ENCODE measurements around the gene RXRB.
"Not testable (repeated sequence)": the region's sequence is repeated elsewhere in the genome, so short reads cannot be mapped to it uniquely, and the experiment has no call there.

RXRB gene

GRCh38 chr6:33236328-33236727, 35.9 kb upstream of the RXRB start:
- Histone ChIP-seq H3K9me3 (ENCODE audit: control insufficient read depth in 5 of 5, low read length in 5 of 5) (no peaks in the 10 kb centered on the region), H3K27me3 (ENCODE audit: control insufficient read depth in 5 of 5, insufficient read depth in 4 of 5, low read length in 5 of 5) (peaks cover 0 to 22% (median 8%) of the 10 kb centered on the region in 5 donors), H3K9ac (ENCODE audit: low read length in 5 of 5) (no peak overlapping the region), H3K36me3 (ENCODE audit: control insufficient read depth in 5 of 5, insufficient read depth in 5 of 5, low read length in 5 of 5) (no peaks in the 10 kb centered on the region), H3K4me3 (ENCODE audit: low read depth in 1 of 5, low read length in 5 of 5) (no peak overlapping the region), H3K27ac (ENCODE audit: low read depth, low read length) (no peak overlapping the region), H3K4me1 (ENCODE audit: control insufficient read depth in 5 of 5, insufficient read depth in 5 of 5, low read length in 5 of 5) (peaks cover 0 to 6% (median 0%) of the 10 kb centered on the region in 5 donors)

- H3K9me3 ChIP-seq (ENCODE audit: control insufficient read depth in 5 of 5, low read length in 5 of 5): no peaks in the 10 kb centered on the region
- peaks cover 0 to 22% (median 7%) of the 10 kb centered on the region in 5 donors for H3K27me3 ChIP-seq (ENCODE audit: control insufficient read depth in 5 of 5, insufficient read depth in 4 of 5, low read length in 5 of 5)
- H3K36me3 ChIP-seq (ENCODE audit: control insufficient read depth in 5 of 5, insufficient read depth in 5 of 5, low read length in 5 of 5): no peaks in the 10 kb centered on the region
Measured at GRCh38 chr6:33235221-33235634, 34.8 kb upstream of the RXRB start.

GRCh38 chr6:33226503-33227120, 26.1 kb upstream of the RXRB start:
- H3K27me3 ChIP-seq (ENCODE audit: control insufficient read depth in 5 of 5, insufficient read depth in 4 of 5, low read length in 5 of 5): peaks cover 0 to 12% (median 6%) of the 10 kb centered on the region in 5 donors
- not testable (repeated sequence) for H3K27ac ChIP-seq (ENCODE audit: low read depth, low read length); H3K36me3 ChIP-seq (ENCODE audit: control insufficient read depth in 5 of 5, insufficient read depth in 5 of 5, low read length in 5 of 5); H3K9me3 ChIP-seq (ENCODE audit: control insufficient read depth in 5 of 5, low read length in 5 of 5); H3K4me1 ChIP-seq (ENCODE audit: control insufficient read depth in 5 of 5, insufficient read depth in 5 of 5, low read length in 5 of 5); H3K9ac ChIP-seq (ENCODE audit: low read length in 5 of 5); H3K4me3 ChIP-seq (ENCODE audit: low read depth in 1 of 5, low read length in 5 of 5)

More at GRCh38 chr6:33235221-33235634, 34.8 kb upstream of the RXRB start:
- Histone ChIP-seq H3K9ac (ENCODE audit: low read length in 5 of 5) (no peak overlapping the region), H3K4me1 (ENCODE audit: control insufficient read depth in 5 of 5, insufficient read depth in 5 of 5, low read length in 5 of 5) (peaks cover 0 to 6% (median 0%) of the 10 kb centered on the region in 5 donors), H3K27ac (ENCODE audit: low read depth, low read length) (no peak overlapping the region), H3K4me3 (ENCODE audit: low read depth in 1 of 5, low read length in 5 of 5) (no peak overlapping the region)

GRCh38 chr6:33217681-33218080, 17.2 kb upstream of the RXRB start:
- Histone ChIP-seq H3K9ac (ENCODE audit: low read length in 5 of 5) (no peak overlapping the region), H3K9me3 (ENCODE audit: control insufficient read depth in 5 of 5, low read length in 5 of 5) (no peaks in the 10 kb centered on the region), H3K27ac (ENCODE audit: low read depth, low read length) (no peak overlapping the region), H3K27me3 (ENCODE audit: control insufficient read depth in 5 of 5, insufficient read depth in 4 of 5, low read length in 5 of 5) (peaks cover 0 to 9% (median 7%) of the 10 kb centered on the region in 5 donors), H3K4me1 (ENCODE audit: control insufficient read depth in 5 of 5, insufficient read depth in 5 of 5, low read length in 5 of 5) (peaks cover 0 to 18% (median 16%) of the 10 kb centered on the region in 5 donors), H3K36me3 (ENCODE audit: control insufficient read depth in 5 of 5, insufficient read depth in 5 of 5, low read length in 5 of 5) (no peaks in the 10 kb centered on the region), H3K4me3 (ENCODE audit: low read depth in 1 of 5, low read length in 5 of 5) (no peak overlapping the region)

- Histone ChIP-seq H3K4me1 (ENCODE audit: control insufficient read depth in 5 of 5, insufficient read depth in 5 of 5, low read length in 5 of 5) (peaks cover 0 to 21% (median 19%) of the 10 kb centered on the region in 5 donors), H3K9ac (ENCODE audit: low read length in 5 of 5) (no peak overlapping the region), H3K4me3 (ENCODE audit: low read depth in 1 of 5, low read length in 5 of 5) (no peak overlapping the region)
Measured at GRCh38 chr6:33217246-33217645, 16.8 kb upstream of the RXRB start.

GRCh38 chr6:33216117-33216649, 15.7 kb upstream of the RXRB start:
- H3K9me3 ChIP-seq (ENCODE audit: control insufficient read depth in 5 of 5, low read length in 5 of 5): no peaks in the 10 kb centered on the region
- H3K4me3 ChIP-seq (ENCODE audit: low read depth in 1 of 5, low read length in 5 of 5): no peak overlapping the region
- H3K9ac ChIP-seq (ENCODE audit: low read length in 5 of 5): no peak overlapping the region
- no peak overlapping the region for H3K27ac ChIP-seq (ENCODE audit: low read depth, low read length)
- peaks cover 0 to 7% (median 2%) of the 10 kb centered on the region in 5 donors for H3K36me3 ChIP-seq (ENCODE audit: control insufficient read depth in 5 of 5, insufficient read depth in 5 of 5, low read length in 5 of 5)
- peaks cover 0 to 9% (median 6%) of the 10 kb centered on the region in 5 donors for H3K27me3 ChIP-seq (ENCODE audit: control insufficient read depth in 5 of 5, insufficient read depth in 4 of 5, low read length in 5 of 5)
- H3K4me1 ChIP-seq (ENCODE audit: control insufficient read depth in 5 of 5, insufficient read depth in 5 of 5, low read length in 5 of 5): peaks cover 0 to 21% (median 19%) of the 10 kb centered on the region in 5 donors

More at GRCh38 chr6:33217246-33217645, 16.8 kb upstream of the RXRB start:
- Histone ChIP-seq H3K27me3 (ENCODE audit: control insufficient read depth in 5 of 5, insufficient read depth in 4 of 5, low read length in 5 of 5) (peaks cover 0 to 9% (median 7%) of the 10 kb centered on the region in 5 donors), H3K9me3 (ENCODE audit: control insufficient read depth in 5 of 5, low read length in 5 of 5) (no peaks in the 10 kb centered on the region), H3K27ac (ENCODE audit: low read depth, low read length) (no peak overlapping the region), H3K36me3 (ENCODE audit: control insufficient read depth in 5 of 5, insufficient read depth in 5 of 5, low read length in 5 of 5) (no peaks in the 10 kb centered on the region)

GRCh38 chr6:33215271-33216116, 15.0 kb upstream of the RXRB start:
- H3K4me1 ChIP-seq (ENCODE audit: control insufficient read depth in 5 of 5, insufficient read depth in 5 of 5, low read length in 5 of 5): peaks cover 0 to 21% (median 19%) of the 10 kb centered on the region in 5 donors
- H3K36me3 ChIP-seq (ENCODE audit: control insufficient read depth in 5 of 5, insufficient read depth in 5 of 5, low read length in 5 of 5): peaks cover 0 to 11% (median 8%) of the 10 kb centered on the region in 5 donors
- H3K4me3 ChIP-seq (ENCODE audit: low read depth in 1 of 5, low read length in 5 of 5): no peak overlapping the region
- H3K9me3 ChIP-seq (ENCODE audit: control insufficient read depth in 5 of 5, low read length in 5 of 5): no peaks in the 10 kb centered on the region
- H3K9ac ChIP-seq (ENCODE audit: low read length in 5 of 5): no peak overlapping the region
- peaks cover 0 to 9% (median 5%) of the 10 kb centered on the region in 5 donors for H3K27me3 ChIP-seq (ENCODE audit: control insufficient read depth in 5 of 5, insufficient read depth in 4 of 5, low read length in 5 of 5)
- no peak overlapping the region for H3K27ac ChIP-seq (ENCODE audit: low read depth, low read length)

GRCh38 chr6:33213989-33214335, 13.5 kb upstream of the RXRB start:
- peak overlapping the region; percentile 48 to 72 (median 67) for H3K4me3 ChIP-seq (ENCODE audit: low read depth in 1 of 5, low read length in 5 of 5)
- H3K27ac ChIP-seq (ENCODE audit: low read depth, low read length): no peak overlapping the region
- H3K4me1 ChIP-seq (ENCODE audit: control insufficient read depth in 5 of 5, insufficient read depth in 5 of 5, low read length in 5 of 5): peaks cover 0 to 24% (median 19%) of the 10 kb centered on the region in 5 donors
- H3K36me3 ChIP-seq (ENCODE audit: control insufficient read depth in 5 of 5, insufficient read depth in 5 of 5, low read length in 5 of 5): peaks cover 0 to 23% (median 19%) of the 10 kb centered on the region in 5 donors
- peaks cover 0 to 9% (median 3%) of the 10 kb centered on the region in 5 donors for H3K27me3 ChIP-seq (ENCODE audit: control insufficient read depth in 5 of 5, insufficient read depth in 4 of 5, low read length in 5 of 5)
- peak overlapping the region in 3 of 5 donors; percentile 59 to 85 (median 81) for H3K9ac ChIP-seq (ENCODE audit: low read length in 5 of 5)
- H3K9me3 ChIP-seq (ENCODE audit: control insufficient read depth in 5 of 5, low read length in 5 of 5): no peaks in the 10 kb centered on the region

GRCh38 chr6:33213166-33213988, 12.9 kb upstream of the RXRB start:
- H3K27ac ChIP-seq (ENCODE audit: low read depth, low read length): no peak overlapping the region

More at GRCh38 chr6:33213166-33213988, 12.9 kb upstream of the RXRB start:
- Histone ChIP-seq H3K36me3 (ENCODE audit: control insufficient read depth in 5 of 5, insufficient read depth in 5 of 5, low read length in 5 of 5) (peaks cover 0 to 23% (median 19%) of the 10 kb centered on the region in 5 donors), H3K4me3 (ENCODE audit: low read depth in 1 of 5, low read length in 5 of 5) (peak overlapping the region; percentile 48 to 72 (median 67)), H3K9me3 (ENCODE audit: control insufficient read depth in 5 of 5, low read length in 5 of 5) (no peaks in the 10 kb centered on the region), H3K9ac (ENCODE audit: low read length in 5 of 5) (peak overlapping the region in 4 of 5 donors; percentile 48 to 85 (median 70)), H3K4me1 (ENCODE audit: control insufficient read depth in 5 of 5, insufficient read depth in 5 of 5, low read length in 5 of 5) (peaks cover 0 to 28% (median 23%) of the 10 kb centered on the region in 5 donors), H3K27me3 (ENCODE audit: control insufficient read depth in 5 of 5, insufficient read depth in 4 of 5, low read length in 5 of 5) (peaks cover 0 to 9% (median 3%) of the 10 kb centered on the region in 5 donors)
